NCI-H1092 treated with DMSO at 0.1 percent for 48 hours (cell line): ENCODE data around the gene TRAF1.

ENCODE experiments used
- DNase-seq: peaks from one replicate; lab custom pipeline; 2025; lab: John Stamatoyannopoulos, UW

The TRAF1 gene

DNA sequence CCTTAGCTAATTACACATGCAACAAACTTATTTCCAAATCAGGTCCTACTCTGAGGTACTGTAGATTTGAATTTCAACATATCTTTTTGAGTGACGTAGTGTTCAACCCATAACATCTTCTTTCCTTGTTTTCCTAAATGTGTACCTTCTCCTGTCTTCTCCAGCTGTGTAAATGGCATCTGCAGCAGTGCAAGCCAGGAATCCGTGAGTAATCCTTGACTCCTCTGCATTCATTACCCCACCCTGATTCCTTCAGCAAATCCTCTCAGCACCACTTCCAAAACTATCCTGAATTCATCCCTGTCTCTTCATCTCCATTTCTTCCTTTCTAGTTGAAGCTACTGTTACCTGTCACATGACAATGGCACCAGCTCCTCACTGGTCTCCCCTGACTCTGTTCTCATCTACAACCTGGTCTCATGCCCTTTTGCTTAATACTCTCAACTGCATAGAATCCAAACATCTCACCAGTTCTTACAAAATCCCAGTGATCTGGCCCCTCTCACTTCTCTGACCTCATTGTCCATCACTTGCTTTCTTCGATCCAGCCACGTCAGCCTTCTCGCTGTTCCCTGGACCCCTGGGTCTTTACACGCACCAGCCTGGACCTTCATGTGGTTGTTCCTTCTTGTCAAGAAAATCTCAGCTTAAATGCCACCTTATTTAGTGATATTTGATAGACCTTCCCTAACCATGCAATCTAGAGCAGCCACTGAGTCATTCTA lies 14.6 kb upstream of the TRAF1 start:
- DNase-seq: no peak

DNA sequence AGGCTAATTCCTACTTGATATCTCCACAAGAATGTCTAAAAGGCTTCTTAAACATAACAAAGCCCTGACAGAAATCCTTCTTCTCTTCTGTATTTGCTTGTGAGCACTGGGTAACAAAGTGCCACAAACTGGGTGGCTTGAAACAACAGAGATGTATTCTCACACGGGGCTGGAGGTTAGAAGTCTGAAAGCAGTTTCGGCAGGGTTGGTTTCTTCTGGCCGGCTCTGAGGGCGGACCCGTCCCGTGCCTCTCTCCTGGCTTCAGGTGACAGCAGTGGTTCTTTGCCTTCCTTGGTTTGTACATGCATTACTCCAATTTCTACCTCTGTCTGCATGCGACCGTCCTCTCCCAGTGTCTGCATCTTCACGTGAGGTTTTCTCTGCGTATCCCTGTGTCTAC lies 14.0 kb upstream of the TRAF1 start:
- DNase-seq: no peak

DNA sequence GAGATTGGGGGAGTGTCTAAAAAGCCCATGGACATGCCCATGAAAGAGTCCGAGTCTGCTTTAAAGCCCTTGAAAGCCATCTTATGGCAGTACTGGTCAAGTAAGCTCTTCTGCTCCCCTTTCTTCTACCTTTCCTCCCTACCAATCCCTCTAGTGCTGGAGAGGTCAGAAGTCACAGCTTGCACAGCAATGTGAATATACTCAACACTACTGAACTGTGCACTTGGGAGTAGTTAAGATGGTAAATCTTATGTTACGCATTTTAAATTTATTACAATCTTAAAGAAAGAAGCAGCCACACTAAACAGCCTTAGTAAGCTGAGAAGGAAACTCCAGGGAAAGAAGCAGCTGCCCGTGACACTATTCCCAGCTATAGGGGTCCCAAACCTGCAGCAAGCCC lies 12.3 kb upstream of the TRAF1 start:
- DNase-seq: no peak

DNA sequence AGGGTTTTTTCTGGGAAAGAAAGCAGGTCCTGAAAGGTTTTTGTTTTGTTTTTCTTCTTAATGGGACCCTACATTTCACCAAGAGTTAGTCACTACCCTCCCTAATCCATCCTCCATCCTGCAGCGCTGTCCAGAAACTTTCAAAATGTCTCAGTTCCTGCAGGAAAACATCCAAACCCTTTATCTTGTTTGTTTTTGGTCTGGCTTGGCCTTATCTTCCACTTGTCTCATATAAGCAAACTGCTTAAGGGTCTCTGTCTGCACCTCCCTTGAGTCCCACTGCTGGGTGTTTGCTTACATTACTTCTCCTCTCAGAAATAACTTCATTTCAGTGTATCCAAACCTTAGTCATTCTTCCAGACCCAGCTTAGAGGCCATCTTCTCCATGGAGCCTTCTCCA lies 11.0 kb upstream of the TRAF1 start:
- DNase-seq: no peak

DNA sequence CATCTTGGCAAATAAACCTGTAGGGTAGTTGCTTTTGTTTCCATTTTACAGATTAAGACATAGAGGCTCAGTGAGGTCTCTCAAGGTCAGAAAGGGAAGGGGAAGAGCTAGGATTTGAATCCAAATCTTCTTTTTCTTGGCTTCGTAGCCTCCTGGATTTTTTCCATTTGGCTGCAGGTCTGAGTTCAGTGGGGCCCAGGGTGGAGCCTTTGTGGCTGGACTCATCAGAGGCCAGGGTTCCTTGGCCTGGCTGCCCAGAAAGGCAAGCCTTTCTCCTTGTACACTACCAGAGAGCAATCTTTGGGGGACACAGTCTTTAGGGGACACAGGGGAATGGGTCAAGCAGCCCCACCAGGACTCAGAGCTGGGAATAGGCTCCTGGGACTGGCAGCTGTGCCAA lies 10.5 kb upstream of the TRAF1 start:
- DNase-seq: no peak

DNA sequence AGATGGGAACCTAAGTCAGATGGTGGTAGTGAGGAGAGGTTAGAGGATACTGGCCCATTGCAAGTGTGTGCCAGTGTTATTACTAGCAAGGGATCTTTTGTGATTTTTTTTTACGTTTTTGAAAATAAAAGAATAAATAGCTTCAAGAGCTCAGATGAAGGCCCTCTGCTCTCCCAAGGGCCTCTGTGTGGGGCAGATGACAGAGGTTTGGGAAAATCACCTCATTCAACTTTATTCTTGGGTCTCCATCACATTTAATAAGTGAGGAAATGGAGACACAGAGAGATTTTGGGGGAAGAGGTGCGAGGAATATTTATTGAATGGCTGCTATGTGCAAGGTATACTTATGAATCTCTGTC lies 10.1 kb upstream of the TRAF1 start:
- no peak for DNase-seq

DNA sequence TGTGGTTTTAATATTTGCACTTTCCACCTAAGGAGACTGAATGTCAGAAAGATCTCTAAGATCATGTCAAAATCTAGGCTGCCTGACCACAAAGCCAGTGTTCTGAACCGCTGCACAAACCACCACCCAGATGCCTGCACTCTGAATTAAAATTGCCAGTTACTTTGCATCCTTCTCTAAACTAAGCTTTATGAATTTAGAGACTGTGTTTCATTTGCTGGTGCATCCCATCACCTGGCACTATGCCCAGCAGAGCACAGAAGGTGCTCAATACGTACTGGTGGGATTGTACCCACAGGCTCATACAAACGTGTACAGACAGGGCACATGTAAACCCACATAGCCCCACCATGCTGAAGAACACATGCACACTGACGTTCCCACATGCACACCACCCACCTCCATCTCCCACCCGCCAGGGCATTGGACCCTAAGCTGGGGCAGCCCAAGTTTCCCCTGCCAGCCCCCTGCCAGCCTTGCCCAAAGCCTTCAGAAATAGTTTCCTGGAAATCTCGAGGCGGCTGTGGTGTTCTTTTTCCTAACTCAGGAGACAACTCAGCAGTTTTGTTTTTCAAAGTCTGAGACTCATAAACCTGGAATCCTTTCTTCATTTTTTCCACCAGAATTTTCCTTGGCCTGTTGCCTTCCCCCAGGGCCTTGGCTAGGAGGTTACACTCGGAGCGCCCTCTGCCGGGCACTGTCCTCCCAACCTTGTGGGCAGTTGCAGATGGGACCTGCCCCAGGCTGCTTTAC lies 9.6 kb upstream of the TRAF1 start:
- DNase-seq: peak; percentile 81

DNA sequence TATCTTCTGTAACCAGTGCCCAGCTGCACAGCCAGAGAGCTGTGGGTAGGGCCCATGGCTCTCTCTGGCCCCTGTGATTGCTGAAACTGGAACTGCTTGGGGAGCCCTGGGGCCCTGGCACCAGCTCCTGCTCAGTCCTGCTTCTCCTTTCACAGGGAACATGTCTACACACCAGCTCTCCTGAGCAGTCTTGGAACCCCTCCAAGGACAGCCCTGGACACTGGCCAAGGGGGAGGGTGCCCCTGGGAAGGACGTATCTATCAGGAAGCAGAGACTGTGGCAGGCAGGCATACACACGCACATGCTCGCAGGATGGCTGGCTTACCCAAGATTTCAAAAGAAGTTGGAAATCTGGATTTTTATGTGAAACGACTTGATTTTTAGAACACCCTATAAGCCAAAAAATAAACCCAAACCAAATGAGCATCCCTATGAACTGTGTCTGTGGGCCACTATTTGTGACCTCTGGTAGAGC lies 8.8 kb upstream of the TRAF1 start:
- DNase-seq: peak; percentile 95

DNA sequence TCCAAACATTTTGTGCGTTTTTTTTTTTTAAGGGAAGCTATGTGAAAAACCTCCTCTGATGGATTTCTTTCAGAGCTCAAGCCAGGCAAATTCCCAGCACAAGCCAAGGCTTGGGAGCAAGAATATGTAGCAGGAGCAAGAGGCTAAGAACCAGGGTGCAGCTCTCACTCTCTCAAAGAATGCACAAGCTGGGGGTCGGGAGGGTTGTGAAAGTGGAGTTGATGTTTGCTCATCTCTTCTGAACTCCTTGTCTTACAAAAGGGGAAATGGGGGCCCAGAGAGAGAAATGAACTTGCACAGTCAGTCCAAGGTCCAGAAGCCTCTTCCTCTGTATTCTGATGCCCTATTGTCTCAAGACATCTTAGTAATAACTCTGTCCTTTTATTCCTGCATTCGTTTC lies 7.7 kb upstream of the TRAF1 start:
- DNase-seq: no peak

DNA sequence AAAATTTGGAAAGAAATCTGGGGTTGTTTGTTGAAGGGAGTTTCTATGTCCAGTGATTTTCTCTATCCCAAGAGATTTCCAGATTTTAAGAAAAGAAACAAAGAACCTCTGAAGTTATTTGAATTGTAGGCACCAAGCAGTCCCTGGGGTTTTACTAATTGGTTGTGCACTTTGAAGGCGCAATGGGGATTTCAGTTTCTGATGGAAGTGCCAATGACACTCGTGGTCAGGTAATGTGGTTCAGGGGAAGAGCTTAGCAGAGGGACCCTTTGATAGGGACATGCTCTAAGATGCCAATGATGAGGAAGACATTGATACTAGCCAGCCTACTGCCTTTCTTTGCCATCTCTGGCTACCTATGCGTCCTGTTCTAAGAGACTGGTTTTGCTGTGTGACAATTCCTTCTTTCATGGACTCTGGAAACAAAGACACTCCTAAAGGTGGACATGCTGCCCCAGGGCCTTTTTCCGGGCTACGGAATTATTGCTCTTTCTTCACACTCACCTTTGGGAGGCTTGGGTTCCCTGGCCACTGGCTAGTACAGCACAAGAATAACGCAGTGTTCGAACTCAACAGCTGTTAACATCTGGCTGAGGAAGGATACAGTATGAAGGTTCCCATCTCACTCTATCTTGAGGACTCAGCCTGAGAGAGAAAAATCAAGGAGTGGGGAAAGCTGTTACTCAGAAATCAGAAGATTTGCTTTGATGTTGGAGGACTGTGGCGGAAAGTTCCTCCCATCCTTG lies 6.9 kb upstream of the TRAF1 start:
- no peak for DNase-seq

DNA sequence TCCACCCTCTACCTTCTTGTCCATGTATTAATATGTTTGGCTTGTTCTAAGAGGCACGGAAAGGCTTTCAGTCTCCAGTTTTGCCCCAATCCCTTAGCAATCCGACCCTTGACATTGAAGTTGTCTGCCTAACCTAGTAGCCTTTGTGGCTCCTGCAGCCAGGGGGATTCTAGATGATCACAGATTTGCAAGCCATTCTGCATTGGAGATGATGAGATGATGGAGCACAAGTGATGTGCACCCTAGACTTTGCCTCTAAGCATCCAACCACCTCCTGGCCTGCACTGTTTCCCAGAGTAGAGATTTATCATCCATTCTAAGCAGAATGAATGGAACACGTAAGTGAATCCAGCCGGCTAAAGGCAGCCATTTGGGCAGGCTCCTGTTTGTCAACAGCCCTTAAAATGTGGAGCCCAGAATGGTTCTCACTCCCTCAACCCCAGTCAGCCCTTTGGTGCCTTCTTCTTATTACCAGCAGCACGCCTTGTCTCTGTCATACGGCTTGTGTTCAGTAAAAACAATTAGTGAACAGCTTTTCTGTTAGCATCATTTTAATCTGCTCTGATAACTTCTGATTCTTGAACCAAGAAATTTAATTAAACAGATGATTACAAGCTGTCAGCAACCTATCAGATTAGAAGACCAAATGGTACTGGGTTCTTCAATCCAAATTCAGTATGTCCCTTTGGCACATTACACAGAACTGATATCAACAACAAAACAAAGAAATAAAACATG lies 5.7 kb upstream of the TRAF1 start:
- no peak for DNase-seq

DNA sequence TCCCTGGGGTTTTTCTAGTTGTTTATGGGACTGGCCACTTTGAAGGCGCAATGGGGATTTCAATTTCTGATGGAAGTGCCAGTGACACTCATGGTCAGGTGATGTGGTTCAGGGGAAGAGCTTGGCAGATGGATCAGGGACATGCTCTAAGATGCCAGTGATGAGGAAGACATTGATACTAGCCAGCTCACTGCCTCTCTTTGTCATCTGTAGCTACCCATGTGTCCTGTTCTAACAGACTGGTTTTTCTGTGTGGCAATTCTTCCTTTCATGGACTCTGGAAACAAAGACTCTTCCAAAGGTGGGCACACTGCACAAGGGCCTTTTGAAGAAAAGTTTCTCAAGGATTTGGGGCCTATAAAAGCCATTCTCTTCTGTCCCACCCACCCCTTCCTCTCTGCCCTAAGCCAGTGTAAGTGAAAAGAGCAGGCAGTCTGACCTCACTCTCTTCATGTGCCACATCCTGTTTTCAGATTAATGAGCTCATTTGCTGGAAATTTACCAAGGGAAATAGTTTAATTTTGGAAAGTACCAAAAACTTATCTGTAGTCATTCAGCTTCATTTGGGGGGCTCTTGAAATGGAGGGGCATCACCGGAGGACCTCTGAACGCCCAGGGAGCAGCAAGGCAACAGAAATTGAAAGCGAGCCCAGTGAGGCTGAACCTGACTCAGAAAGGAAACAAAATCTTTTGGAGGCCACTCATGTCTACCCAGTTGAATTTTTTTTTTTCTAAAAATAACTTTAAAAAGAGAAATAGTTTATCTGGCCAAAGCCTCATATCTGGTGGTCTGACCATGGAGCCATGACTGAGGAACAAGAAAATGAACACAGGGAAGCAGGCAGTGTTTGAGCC lies 4.9 kb upstream of the TRAF1 start:
- no peak for DNase-seq

DNA sequence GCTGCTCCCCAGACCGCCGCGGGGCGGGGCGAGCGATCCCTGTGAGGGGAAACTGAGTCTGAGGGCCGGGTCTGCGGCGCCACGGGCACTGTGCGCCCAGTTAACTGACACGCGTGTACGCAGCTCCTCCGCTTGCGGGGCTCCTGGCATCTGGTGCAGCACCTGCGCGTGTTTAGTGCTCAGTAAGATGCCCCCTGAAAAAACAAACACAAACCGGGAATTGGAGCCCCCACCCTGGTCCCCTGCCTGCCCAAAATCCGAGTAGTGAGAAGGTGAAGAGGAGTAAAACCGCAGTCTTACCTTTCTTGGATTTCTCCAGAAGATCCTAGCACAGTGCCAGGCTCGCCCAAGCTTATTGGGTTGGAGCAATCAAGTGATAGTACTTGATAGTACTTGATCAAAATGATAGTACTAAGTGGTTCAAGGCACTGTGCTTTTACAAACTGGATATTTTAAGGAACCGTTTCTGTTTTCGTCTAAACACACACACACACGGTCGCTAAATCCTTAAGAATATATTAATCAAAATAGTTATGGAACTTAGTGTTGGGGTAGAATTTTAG lies 2.7 kb upstream of the TRAF1 start:
- DNase-seq: no peak

DNA sequence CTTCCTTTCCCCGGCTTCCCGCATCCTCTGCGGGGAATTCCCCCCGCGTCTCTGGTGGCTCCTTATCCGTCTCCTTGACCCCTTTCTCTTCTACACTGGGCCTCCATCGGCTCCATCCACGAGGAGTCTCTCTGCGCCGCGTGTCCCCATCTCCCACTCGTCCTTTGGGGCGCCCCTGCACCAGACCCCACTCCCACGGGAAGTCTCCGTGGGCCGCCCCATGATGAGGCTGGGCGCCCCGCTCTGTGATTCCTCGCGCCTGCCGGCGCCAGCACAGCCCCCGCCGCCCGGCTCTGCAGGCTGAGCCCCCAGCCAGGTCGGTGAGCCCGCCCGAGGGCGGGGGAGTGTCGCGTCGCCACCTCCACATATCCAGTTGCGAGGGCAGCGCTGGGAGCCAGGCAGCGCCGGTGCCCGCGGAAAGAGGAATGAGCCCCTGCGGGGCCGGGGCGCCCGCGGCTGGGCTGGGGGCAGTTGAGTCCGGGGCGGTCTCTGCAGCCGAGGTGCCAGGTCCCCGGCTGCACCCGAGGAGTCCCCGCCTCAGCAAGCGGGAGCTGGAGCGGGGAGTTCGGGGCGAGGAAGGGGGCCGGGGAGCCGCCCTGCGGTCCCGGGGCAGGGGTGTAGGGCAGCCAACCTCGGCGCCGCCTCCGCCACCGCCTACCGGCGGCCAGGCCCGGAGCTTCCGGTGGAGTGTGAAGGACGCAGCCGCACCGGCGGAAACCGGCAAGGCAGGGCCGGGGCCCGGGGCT lies 2.1 kb upstream of the TRAF1 start:
- peak; percentile 59 for DNase-seq

DNA sequence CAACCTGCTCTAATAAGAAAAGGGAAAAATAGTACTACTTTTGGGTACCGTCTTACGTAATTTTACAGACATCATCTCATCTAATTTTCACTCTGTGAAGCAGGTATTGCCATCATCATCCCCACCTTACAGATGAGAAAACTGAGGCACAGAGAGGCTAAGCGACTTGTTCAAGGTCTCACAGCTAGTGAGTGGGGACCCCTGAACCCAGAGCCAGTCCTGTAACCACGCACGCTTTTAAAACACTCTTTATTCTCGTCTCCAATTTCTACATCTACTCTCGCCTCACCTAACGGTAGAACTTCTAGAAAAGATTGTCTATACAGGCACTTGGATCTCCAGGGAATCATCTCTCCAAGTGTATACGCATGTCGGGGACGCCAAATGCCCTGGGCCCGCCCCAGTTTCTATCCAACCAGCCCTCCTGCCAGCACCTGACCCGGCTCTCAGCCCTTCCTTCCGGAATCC lies 1.5 kb upstream of the TRAF1 start:
- DNase-seq: no peak

DNA sequence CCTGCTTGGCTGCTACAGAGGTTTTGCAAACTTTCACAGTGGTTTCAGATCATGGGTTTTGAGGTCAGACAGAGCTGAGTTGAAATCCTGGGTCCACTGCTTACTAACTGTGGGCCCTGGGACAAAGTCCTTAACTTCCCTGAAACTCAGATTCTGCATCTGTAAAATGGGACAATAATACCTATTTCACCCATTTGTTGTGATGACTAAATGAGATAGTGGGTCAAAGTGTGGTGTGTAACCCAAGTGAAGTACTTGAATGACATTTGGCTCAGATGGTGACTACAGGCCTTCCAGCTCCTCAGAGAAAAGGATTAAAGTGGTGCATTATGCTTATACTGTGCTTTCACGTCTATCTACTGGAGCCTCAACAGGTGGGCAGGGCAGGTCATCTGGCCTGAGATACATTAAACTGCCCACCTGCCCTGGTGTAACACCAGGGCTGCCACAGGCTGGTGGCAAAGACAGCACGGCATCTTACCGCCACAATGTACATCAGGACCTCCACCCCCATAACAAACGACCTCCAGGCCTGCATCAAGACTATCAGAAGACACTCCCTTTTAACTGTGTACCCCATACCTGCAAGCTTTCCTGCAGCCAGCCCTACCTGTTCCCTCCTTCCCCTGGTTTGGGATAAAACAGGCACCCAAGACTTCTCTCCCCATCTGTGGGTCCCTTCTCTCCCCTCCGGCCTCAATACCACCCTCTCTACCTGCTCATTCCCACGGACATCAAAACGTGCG lies 846 bp upstream of the TRAF1 start:
- DNase-seq: no peak

DNA sequence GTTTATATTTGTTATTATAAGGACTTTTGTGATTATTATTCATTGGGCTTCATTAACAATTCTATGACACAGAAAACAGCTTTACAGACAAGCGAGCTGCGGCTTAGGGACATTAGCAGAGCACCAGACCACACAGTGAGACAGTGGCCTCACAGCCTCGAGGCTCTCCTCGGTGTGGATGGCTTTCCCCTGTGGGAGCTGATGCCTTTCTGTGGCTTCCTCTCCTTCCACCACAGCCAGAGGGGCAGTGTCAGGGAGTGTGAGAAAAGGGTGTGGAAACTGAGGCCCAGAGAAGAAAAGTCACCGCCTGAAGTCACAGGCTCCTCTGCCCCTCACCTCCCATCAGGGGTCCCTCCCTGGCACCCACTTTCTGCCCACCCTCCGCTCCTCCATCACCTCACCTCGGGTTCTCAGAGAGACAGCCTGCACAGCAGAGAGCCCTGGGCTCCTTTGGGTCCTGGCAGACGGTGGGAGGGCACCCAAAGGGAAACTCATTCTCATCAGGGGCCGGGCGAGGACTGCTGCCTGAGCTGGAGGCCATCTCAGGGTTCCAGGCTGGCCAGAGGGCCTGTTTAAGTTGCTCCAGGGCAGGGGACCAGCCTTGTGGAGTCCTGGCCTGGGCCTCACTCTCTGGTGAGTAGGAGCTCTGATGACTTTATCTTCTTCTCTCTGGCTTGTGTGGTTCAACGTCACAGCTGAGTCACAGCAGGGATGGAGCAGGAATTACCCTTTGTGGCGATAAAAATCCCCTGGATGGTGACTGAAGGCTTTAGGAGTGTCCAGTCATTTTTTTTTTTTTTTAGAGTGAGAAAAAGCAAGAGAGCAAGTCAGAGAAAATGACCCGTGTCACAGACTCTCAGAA lies 830 bp downstream of the TRAF1 start:
- DNase-seq: no peak
